ENCODE measurements around the gene APOD. TPM values are rescaled to one million over a fixed set of nuclear protein-coding genes. Genes with fewer than 3 reads are reported as not detected.

Gene APOD
- total and polyA plus RNA-seq, 8 donors = 33.0 to 941 (median 188) TPM

DNA sequence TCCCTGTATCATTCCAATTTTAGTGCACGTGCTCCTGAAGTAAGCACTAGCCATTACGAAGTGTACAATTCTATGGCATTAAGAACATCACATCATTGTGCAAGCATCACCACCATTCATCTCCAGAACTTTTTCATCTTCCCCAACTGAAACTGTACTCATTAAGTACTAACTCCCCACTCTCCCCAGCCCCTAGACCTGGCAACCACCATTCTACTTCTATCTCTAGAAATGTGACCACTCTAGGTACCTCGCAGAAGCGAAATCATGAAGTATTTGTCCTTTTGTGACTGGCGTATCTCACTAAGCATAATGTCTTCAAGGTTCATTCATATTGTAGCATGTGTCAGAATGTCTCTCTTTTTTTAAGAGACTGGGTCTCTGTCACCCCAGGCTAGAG lies 52.1 kb downstream of the APOD start:
- H3K27me3 ChIP-seq = no peaks in the 10 kb centered on the region
- no peaks in the 10 kb centered on the region for H3K9me3 ChIP-seq
- peaks cover 0 to 34% (median 21%) of the 10 kb centered on the region in 4 donors for H3K4me1 ChIP-seq
- TF ChIP-seq POLR2AphosphoS5 (IDR thresholded peaks at IDR 0.05) (no peak), EP300 (IDR thresholded peaks at IDR 0.05) (no peak), POLR2A (IDR thresholded peaks at IDR 0.05) (no peak)
- TF ChIP-seq, protein P1, sequence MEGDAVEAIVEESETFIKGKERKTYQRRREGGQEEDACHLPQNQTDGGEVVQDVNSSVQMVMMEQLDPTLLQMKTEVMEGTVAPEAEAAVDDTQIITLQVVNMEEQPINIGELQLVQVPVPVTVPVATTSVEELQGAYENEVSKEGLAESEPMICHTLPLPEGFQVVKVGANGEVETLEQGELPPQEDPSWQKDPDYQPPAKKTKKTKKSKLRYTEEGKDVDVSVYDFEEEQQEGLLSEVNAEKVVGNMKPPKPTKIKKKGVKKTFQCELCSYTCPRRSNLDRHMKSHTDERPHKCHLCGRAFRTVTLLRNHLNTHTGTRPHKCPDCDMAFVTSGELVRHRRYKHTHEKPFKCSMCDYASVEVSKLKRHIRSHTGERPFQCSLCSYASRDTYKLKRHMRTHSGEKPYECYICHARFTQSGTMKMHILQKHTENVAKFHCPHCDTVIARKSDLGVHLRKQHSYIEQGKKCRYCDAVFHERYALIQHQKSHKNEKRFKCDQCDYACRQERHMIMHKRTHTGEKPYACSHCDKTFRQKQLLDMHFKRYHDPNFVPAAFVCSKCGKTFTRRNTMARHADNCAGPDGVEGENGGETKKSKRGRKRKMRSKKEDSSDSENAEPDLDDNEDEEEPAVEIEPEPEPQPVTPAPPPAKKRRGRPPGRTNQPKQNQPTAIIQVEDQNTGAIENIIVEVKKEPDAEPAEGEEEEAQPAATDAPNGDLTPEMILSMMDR (IDR thresholded peaks at IDR 0.05) = no peak
- no peak overlapping the region for H3K4me3 ChIP-seq
- WGBS, 5 donors = 86 to 99% (median 96%) methylated on average over 5 of the region's 5 CpGs
- peaks cover 0 to 25% (median 13%) of the 10 kb centered on the region in 4 donors for H3K36me3 ChIP-seq
- no peak for DNase-seq
- intact Hi-C loops (cut with DNase I; ENCODE audit: low total_unique reads) = no loop called here
- no peak overlapping the region for H3K27ac ChIP-seq

DNA sequence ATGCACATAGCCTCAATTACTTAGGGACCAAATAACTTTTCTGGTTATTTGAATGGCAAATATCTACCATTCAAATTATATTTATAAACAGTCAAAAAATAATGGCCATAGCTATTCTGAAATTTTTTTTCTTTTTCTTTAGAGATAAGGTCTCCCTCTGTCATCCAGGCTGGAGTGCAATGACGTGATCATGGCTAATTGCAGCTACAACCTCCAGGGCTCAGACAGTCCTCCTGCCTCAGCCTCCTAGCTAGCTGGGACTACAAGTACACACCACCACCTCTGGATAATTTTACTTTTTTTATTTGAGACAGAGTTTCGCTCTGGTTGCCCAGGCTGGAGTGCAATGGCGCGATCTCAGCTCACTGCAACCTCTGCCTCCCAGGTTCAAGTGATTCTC lies 57.2 kb downstream of the APOD start:
- H3K27ac ChIP-seq = no peak overlapping the region
- TF ChIP-seq EP300 (IDR thresholded peaks at IDR 0.05) (no peak), POLR2AphosphoS5 (IDR thresholded peaks at IDR 0.05) (no peak), POLR2A (IDR thresholded peaks at IDR 0.05) (no peak)
- TF ChIP-seq, protein P1 (IDR thresholded peaks at IDR 0.05) = no peak
- H3K9me3 ChIP-seq = no peaks in the 10 kb centered on the region
- H3K4me3 ChIP-seq = no peak overlapping the region
- peaks cover 0 to 9% (median 3%) of the 10 kb centered on the region in 4 donors for H3K4me1 ChIP-seq
- H3K27me3 ChIP-seq = no peaks in the 10 kb centered on the region
- 93 to 98% (median 96%) methylated on average over 4 of the region's 4 CpGs for WGBS, 5 donors
- intact Hi-C loops (cut with DNase I; ENCODE audit: low total_unique reads) = no loop called here
- DNase-seq = no peak
- peaks cover 0 to 46% (median 41%) of the 10 kb centered on the region in 4 donors for H3K36me3 ChIP-seq

DNA sequence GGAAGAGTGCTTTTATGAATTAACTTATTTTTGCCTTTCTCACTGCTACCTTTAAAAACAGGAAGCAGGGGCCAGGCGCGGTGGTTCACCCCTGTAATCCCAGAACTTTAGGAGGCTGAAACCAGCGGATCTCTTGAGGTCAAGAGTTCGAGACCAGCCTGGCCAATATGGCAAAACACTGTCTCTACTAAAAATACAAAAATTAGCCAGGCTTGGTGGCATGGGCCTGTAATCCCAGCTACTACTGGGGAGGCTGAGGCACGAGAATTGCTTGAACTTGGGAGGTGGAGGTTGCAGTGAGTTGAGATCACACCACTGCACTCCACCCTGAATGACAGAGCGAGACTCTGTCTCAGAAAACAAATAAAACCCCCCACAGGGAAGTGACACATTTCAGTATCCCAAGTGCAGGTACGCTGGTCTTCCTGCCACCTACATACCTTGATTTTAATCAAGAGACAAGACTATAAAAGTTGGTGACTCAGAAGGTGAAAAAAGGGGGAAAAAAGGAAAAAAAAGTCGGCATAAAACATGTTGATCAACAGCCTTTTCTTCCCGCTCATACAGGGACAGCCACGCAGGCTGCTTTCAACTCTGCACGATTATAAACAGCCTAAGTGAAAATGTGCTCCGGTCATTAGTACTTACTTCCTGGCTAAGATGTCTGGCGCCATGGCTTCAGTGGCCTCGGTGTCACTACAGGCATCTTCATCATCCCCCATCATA lies 59.4 kb downstream of the APOD start:
- TF ChIP-seq POLR2A (IDR thresholded peaks at IDR 0.05) (no peak), EP300 (IDR thresholded peaks at IDR 0.05) (no peak), POLR2AphosphoS5 (IDR thresholded peaks at IDR 0.05) (no peak)
- TF ChIP-seq, protein P1 (IDR thresholded peaks at IDR 0.05) = no peak
- H3K4me1 ChIP-seq = peaks cover 0 to 6% (median 2%) of the 10 kb centered on the region in 4 donors
- H3K9me3 ChIP-seq = no peaks in the 10 kb centered on the region
- no peaks in the 10 kb centered on the region for H3K27me3 ChIP-seq
- intact Hi-C loops (cut with DNase I; ENCODE audit: low total_unique reads) = loop anchor here (5.0 kb wide), 1 partner anchor 252 kb away; the partner anchor contains the start of gene XXYLT1
- WGBS, 5 donors = 74 to 84% (median 78%) methylated on average over 14 of the region's 14 CpGs
- H3K27ac ChIP-seq = peak overlapping the region in 1 of 5 donors; percentile 16
- peaks cover 0 to 46% (median 41%) of the 10 kb centered on the region in 4 donors for H3K36me3 ChIP-seq
- no peak overlapping the region for H3K4me3 ChIP-seq
- no peak for DNase-seq

DNA sequence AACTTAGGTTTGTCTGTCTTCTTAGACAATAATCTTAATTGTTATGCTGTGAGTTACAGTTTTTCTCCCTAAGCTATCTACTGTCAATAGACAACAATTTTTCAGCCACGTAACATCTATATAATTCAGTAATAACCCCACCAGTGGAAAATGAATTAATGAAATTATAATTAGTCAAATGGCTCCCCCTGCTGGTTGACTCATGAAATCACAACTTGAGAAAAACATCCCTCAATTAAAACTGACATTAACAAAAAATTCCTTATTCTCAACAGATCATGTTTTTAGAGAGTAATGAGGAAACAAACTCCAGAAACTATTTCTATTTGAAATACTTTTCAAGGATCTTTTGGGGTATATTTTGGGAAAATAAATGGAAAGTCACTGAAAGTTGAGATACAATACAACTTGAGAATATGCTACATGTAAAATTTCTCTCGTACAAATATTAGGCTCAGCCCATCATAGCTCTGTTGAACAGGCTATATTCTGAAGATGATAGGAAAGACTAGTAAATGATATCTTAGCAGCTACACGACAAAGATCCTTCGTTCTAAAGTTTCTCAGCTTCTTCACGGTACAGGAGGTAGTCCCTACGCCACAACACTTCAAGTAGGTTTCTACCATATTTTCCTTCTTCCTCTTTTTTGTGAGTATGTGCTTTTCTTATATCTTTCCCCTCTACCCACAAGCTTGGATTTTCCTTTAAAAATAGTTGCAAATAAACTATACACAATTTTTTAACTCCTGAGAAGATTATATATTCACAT lies 61.3 kb downstream of the APOD start:
- no peak for TF ChIP-seq POLR2A (IDR thresholded peaks at IDR 0.05)
- TF ChIP-seq, protein P1 (IDR thresholded peaks at IDR 0.05) = peak in 5 of 7 experiments; percentile 51 to 83 (median 72)
- peak in 1 of 2 donors; percentile 54 for DNase-seq
- no peaks in the 10 kb centered on the region for H3K27me3 ChIP-seq
- WGBS, 5 donors = 59 to 69% (median 61%) methylated on average over 6 of the region's 6 CpGs
- no peaks in the 10 kb centered on the region for H3K9me3 ChIP-seq
- H3K27ac ChIP-seq = no peak overlapping the region
- peaks cover 0 to 55% (median 51%) of the 10 kb centered on the region in 4 donors for H3K36me3 ChIP-seq
- H3K4me3 ChIP-seq = no peak overlapping the region
- intact Hi-C loops (cut with DNase I; ENCODE audit: low total_unique reads) = loop anchor here (5.0 kb wide), 1 partner anchor 250 kb away; the partner anchor contains the start of gene XXYLT1
- peaks cover 0 to 6% (median 2%) of the 10 kb centered on the region in 4 donors for H3K4me1 ChIP-seq
